ENCODE results near the gene FOXN3. TPM values are rescaled to one million over a fixed set of nuclear protein-coding genes. Genes with fewer than 3 reads are reported as not detected.

FOXN3 gene
- total and polyA plus RNA-seq, 2 donors (not counting 3 experiments of a cell fraction or from before 2014, with no cell fraction given), result 16.9 to 41.8 TPM

GRCh38 chr14:89411976-89412375 is 5.1 kb downstream of the FOXN3 start:
- peaks cover 2 to 6% of the 10 kb centered on the region in 2 experiments for H3K36me3 ChIP-seq (ENCODE audit: control insufficient read depth in 2 of 2, extremely low read depth in 1 of 2, insufficient read depth in 2 of 2, low read length in 2 of 2)
- no TSS peak for BruUV-seq (replicated peaks)
- H3K4me3 ChIP-seq (replicated peaks in 1 of 3; ENCODE audit: insufficient read depth in 1 of 3, low read depth in 1 of 3, low read length in 3 of 3), result no peak overlapping the region
- FAIRE-seq, result no peak
- H3K27me3 ChIP-seq (ENCODE audit: control insufficient read depth in 2 of 2, insufficient read depth in 2 of 2, low read length in 2 of 2), result no peaks in the 10 kb centered on the region
- H4K20me1 ChIP-seq (replicated peaks; ENCODE audit: control insufficient read depth, extremely low read depth, insufficient read depth, low read length), result no peaks in the 10 kb centered on the region
- intact Hi-C loops (cut with micrococcal nuclease) (no loop called here), dilution Hi-C loops (cut with MboI; ENCODE audit: extremely low pct_ligation_motif_present, low sequenced_read_pairs) (no loop called here)
- H3K9me3 ChIP-seq (replicated peaks; ENCODE audit: control insufficient read depth, insufficient read depth, low read length), result no peaks in the 10 kb centered on the region
- H3K27ac ChIP-seq (ENCODE audit: insufficient read depth, low read depth, low read length), result no peak overlapping the region
- no peaks in the 10 kb centered on the region for H3K9me1 ChIP-seq (replicated peaks; ENCODE audit: control insufficient read depth, extremely low read depth, insufficient read depth, low read length)
- H3K4me2 ChIP-seq (ENCODE audit: insufficient read depth, low read length), result no peak overlapping the region
- H3K79me2 ChIP-seq (ENCODE audit: control insufficient read depth, insufficient read depth, low read length), result no peaks in the 10 kb centered on the region
- CTCF ChIA-PET, result no interaction called here
- no peak for DNase-seq (ENCODE audit: low read depth, low spot score)
- no peak overlapping the region for H3K9ac ChIP-seq (replicated peaks; ENCODE audit: extremely low read depth, insufficient read depth, low read length)
- TF ChIP-seq GATA2 (IDR thresholded peaks at IDR 0.05; ENCODE audit: insufficient read depth, insufficient read length, low read depth, low read length), result no peak
- TF ChIP-seq CTCF (IDR thresholded peaks at IDR 0.05; ENCODE audit: extremely low read depth in 1 of 2, insufficient read depth in 1 of 2, low read depth in 1 of 2, low read length in 2 of 2), result no peak
- TF ChIP-seq EZH2 (IDR thresholded peaks at IDR 0.05; ENCODE audit: borderline replicate concordance, low read depth, low read length, severe bottlenecking), result no peak
- no peak for TF ChIP-seq MYC (IDR thresholded peaks at IDR 0.05; ENCODE audit: low read depth, low read length)
- no peak for TF ChIP-seq POLR2AphosphoS5 (IDR thresholded peaks at IDR 0.05; ENCODE audit: insufficient read depth, low read depth, low read length)
- TF ChIP-seq POLR2A (IDR thresholded peaks at IDR 0.05; ENCODE audit: low read depth, low read length), result no peak
- no peak for TF ChIP-seq MAX (IDR thresholded peaks at IDR 0.05; ENCODE audit: insufficient read depth, insufficient read length)
- TF ChIP-seq FOS (IDR thresholded peaks at IDR 0.05; ENCODE audit: borderline replicate concordance, insufficient read depth, low read length), result no peak
- no peak for TF ChIP-seq JUN (IDR thresholded peaks at IDR 0.05; ENCODE audit: borderline replicate concordance, insufficient read depth, insufficient read length, low read depth)
- POLR2A ChIA-PET, result no interaction called here
- no peak overlapping the region for H2AFZ ChIP-seq (ENCODE audit: low read depth, low read length)
- peaks cover 11% of the 10 kb centered on the region for H3K4me1 ChIP-seq (ENCODE audit: control insufficient read depth, extremely low read depth, insufficient read depth, low read length)
